NCI-H345 (cell line): ENCODE results near the gene HLX.

Experiments used
- DNase-seq: peaks from one replicate; lab custom pipeline; 2025; lab: John Stamatoyannopoulos, UW

Gene HLX

GRCh38 chr1:220882061-220882891 is 3.0 kb downstream of the HLX start:
- no peak for DNase-seq

GRCh38 chr1:220884109-220884980 is 5.1 kb downstream of the HLX start:
- DNase-seq: no peak

- no peak for DNase-seq
These were observed 6.0 kb downstream of the HLX start for GRCh38 chr1:220884981-220885918.

GRCh38 chr1:220885971-220886370 is 6.7 kb downstream of the HLX start:
- no peak for DNase-seq

- no peak for DNase-seq
These were observed 7.4 kb downstream of the HLX start for GRCh38 chr1:220886470-220887201.

- no peak for DNase-seq
These were observed 7.9 kb downstream of the HLX start for GRCh38 chr1:220887202-220887519.

GRCh38 chr1:220887520-220888416 is 8.5 kb downstream of the HLX start:
- DNase-seq: no peak

- no peak for DNase-seq
These were observed 9.3 kb downstream of the HLX start for GRCh38 chr1:220888417-220888986.

- no peak for DNase-seq
These were observed 10.1 kb downstream of the HLX start for GRCh38 chr1:220889333-220889732.

GRCh38 chr1:220889848-220890287 is 10.6 kb downstream of the HLX start:
- no peak for DNase-seq

- no peak for DNase-seq
These were observed 11.4 kb downstream of the HLX start for GRCh38 chr1:220890602-220891001.

- DNase-seq: no peak
These were observed 12.2 kb downstream of the HLX start for GRCh38 chr1:220891224-220892085.

- DNase-seq: no peak
These were observed 12.8 kb downstream of the HLX start for GRCh38 chr1:220892086-220892376.

- no peak for DNase-seq
These were observed 13.9 kb downstream of the HLX start for GRCh38 chr1:220892997-220893700.

GRCh38 chr1:220893701-220894024 is 14.4 kb downstream of the HLX start:
- no peak for DNase-seq

- no peak for DNase-seq
These were observed 15.0 kb downstream of the HLX start for GRCh38 chr1:220894025-220894923.

- DNase-seq: no peak
These were observed 15.6 kb downstream of the HLX start for GRCh38 chr1:220894924-220895256.

- DNase-seq: no peak
These were observed 16.2 kb downstream of the HLX start for GRCh38 chr1:220895412-220895946.
